Islet precursor cell (in vitro differentiated cells): ENCODE measurements around the gene SYNDIG1.

Experiments used
- DNase-seq: peaks from one replicate; pipeline ENCODE4 v3.0.0-alpha.2; 2018

The SYNDIG1 gene

DNA sequence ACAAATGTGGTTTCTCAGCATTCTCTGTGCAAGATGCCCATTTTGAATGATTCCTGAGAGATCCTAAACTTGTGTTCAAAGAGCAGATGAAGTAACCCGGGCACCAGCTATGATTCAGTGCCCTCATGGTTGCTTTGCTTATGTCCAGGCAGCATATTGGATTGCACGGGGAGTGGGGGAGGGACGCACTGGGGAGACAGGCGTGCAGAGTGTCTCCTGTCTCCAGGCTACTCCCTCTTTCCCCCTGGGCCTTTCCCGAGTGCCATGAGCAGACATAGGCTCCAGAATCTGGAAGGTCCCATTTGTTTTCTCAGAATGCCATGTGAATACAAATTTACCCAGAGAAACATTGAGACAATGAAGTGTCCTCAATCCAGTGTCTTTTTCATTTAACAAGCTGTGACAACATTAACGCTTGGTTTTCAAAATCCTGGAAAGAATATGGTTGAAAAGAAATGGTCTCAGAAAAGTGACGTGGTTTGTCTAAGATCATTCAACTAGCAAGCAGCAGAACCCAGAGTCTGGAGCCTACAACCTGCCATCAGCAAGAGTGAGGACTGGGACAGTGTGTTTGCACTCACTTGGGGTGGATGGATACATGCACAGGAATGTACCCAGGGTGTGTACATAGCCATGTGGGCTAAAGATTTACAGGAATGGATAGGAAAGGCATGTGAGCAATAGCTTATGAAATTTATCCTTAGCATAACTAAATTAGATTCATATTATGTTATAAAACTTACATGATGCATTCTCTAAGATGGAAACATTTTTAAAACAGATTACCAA lies 4.2 kb downstream of the SYNDIG1 start:
- DNase-seq = no peak

DNA sequence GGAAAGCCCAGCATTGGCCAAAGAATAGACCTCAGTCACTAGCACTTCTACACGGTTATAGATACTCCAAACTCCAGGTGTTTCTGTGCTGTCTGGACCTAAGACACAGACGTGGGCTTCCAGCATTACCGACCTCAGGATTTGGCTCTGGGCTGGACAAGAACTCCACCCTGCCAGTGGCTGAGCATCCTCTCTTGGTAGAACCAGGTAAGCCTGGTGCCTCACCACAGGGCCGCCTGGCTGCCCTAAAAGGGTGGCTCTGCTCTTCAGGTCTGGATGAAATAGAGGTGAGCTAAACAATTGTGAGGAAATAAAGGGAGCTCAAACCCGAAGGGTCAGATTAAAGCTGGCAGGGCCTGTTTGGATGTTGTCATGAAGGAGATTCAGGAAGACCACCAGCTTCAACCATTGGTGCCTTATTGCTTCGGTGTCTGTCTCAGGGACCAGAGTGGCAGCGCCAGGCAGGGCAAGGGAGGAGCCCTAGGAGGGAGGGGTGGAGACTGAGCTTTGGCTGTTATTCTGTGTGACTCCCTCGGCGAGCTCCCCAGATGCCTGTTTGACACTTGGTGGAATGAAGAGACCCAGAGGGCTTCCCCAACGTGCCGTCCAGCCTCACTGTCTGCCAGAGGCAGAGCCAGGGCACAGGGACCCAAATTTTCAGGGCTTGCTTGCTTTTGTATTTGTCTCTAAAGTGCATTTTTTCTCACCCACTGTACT lies 8.6 kb downstream of the SYNDIG1 start:
- DNase-seq = no peak

DNA sequence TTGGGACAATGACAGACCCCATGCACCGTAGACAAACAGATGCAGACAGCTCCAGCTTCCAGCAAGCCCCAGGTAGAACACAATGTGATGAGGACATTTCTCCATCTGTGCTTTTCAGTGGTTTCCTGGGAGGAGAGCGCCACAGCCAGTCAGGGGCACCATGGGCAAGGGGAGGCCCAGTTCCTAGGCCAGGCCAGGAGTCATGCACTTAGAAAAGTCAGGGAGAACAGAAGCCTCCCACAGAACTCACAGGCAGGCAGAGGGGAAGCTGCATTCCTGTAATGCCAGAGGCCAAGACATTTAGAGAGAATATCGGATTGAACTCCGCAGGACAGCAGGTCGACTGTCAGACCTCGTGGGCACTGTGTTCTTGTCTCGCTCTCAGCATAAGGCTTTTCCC lies 9.2 kb downstream of the SYNDIG1 start:
- peak; percentile 73 for DNase-seq

DNA sequence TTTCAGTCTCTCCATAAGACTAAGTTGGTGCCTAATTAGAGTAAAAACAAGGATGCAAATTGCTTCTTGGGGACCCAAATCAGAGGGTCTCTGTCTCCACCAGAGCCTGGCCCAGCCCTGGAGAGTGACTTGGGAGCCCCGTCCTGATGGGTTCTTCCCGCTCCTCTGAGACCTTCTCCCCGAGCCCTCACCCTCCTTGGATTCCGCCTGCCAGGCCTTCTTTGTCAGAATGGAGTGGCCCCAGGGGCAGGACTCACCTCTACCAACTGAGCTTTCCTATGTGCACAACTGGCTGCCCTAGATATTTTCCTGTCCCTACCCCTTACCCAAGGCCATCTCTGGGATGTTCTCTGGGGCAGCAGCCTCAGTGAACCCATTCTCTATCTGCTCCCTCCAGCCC lies 9.7 kb downstream of the SYNDIG1 start:
- DNase-seq = no peak

DNA sequence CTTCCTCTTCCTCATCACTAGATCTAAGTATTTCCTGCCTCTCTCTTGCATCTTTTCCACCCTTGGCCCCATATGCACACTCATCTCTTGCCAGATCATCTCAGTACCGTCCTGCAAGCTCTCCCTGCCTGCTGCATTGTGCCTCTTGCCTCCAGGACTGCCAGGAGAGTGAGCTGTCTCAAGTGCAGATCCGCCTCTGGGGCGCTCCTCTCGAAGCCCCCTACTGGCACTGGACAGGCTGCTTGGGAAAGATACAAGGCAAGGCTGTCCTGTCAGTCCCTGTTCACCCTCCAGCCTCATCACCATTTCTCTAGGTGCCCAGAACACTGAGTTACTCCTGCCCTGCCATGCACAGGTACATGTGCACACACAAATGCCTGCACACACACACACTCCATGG lies 10.2 kb downstream of the SYNDIG1 start:
- peak; percentile 71 for DNase-seq

DNA sequence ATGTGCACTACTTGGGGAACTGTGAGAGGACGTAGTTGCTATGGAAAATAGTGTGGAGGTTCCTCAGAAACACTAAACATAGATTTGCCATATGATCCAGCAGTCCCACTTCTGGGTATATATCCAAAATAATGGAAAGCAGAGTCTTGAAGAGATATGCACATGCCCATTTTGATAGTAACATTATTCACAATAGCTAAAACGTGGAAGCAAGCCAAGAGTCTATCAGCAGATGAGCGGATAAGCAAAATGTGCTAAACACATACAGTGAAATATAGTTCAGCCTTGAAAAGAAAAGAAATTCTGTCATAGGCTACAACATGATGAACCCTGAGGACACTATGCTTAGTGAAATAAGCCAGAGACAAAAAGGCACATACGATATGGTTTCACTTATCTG lies 11.1 kb downstream of the SYNDIG1 start:
- DNase-seq = no peak

DNA sequence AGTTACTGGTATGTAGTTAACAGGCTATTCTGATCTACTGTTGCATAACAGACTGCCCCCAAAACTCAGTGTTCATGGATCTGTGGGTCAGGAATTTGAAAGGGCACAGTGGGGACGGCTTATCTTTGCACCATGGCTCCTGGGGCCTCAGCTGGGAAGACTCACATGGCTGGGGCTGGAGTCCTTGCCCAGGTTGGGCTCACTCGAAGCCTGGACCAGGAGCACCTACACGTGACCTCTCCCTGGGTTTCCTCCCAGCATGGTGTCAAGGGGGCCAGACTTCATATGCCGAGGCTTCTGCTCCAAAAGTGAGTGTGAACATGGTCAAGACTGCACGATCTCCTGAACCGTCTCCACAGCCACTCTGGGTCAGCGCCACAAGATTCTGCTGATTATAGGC lies 11.7 kb downstream of the SYNDIG1 start:
- DNase-seq = no peak

DNA sequence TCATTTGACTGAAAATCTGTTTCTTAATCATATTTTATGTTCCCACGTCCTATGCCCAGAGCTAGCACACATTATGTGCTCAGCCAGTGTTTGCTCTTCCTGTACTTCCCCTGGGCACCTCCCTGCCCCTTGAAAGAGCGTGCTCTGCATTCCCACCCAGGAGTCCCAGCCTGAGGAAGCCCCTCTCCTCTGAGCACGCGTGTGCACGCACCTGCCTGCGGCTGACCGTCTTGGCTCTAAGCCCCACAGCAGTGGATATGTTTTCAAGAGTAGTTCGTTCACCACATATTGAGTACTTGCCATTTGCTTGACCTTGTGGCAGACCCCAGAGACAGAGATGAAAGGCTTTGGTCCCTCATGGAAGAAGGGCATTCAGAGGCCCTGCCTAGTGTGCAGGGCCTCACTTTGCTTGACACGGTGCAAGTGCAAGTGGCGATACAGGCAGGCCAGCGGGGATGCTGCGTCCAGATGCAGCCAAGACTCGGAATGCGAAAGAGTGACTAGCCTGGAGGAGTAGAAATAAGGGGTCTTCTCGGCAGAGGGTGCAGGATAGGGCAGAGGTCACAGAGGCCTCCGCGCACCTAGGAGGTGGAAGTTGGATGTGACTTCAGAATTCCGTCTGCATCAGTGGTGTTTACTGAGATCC lies 14.1 kb downstream of the SYNDIG1 start:
- no peak for DNase-seq

DNA sequence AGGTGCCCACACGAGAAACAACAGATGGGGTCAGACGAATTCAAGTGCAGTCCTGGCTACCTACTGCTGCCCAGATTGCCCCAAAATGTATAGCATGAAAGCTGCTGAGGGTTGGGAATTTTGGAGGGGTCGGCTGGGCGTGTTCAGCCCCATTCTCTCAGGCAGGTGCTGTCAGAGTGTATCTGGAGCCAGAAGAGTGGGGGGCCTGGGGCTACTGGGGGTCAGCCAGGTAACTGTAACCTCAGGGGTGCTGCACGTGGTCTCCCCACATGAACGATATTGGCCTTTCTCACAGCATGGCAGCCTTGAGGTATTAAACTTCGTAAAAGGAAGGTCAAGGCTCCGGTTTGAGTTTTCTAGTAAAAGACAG lies 14.6 kb downstream of the SYNDIG1 start:
- DNase-seq = no peak

DNA sequence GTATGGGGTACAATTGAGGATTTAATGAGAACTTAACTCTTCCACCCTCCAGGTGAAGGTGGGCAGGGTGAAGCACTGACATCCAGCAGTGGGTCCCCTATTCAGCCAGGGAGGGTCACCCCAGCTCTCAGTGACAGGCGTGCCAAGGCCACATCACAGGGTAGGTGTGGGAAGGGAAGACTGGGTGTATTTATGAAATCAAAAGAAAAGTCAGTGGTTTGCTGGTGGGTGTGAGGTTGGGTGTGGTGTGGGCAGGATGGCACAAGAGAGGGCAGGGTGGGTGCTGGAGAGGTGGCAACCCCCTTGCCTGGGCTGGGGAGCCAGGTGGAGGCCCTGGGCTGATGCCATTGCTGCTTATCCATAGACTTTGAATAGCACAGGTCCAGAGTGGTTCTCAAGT lies 16.6 kb downstream of the SYNDIG1 start:
- DNase-seq = peak; percentile 27

DNA sequence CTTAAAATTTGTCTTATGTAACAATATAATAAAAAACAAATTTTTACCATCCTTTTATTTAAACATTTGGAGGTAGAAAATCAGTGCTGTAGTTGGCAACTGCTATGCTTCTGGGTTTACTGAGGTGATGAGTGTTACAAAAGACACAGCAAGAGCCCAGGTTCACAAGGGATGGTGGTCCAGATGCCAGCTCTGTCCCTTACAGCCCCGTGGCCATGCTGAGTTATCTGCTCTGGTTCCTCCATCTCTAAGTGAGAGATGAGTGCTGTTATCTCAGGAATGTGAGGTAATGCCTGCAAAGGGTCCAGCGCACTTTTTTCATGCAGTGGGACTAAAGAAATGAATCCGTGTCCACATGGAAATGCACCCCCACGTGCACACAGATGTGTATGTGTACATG lies 17.8 kb downstream of the SYNDIG1 start:
- peak; percentile 37 for DNase-seq

DNA sequence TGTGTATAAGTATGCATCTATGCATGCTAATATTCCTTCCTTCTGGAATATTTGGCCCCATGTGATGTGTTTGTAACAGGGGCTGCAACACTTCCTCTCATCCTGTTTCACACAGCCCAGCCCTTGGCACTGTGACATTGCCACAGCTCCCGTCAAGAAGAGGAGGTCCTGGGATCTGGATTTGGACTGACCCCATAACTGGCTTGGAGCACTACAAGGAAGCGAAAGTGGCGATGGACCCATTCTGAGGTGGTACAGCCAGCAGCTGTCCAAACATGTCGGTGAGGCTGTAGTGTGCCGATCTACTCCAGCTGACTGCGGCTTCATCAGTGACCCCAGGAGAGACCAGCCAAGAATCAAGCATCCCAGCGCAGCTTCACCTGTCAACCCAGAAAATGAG lies 18.2 kb downstream of the SYNDIG1 start:
- DNase-seq = peak; percentile 23

DNA sequence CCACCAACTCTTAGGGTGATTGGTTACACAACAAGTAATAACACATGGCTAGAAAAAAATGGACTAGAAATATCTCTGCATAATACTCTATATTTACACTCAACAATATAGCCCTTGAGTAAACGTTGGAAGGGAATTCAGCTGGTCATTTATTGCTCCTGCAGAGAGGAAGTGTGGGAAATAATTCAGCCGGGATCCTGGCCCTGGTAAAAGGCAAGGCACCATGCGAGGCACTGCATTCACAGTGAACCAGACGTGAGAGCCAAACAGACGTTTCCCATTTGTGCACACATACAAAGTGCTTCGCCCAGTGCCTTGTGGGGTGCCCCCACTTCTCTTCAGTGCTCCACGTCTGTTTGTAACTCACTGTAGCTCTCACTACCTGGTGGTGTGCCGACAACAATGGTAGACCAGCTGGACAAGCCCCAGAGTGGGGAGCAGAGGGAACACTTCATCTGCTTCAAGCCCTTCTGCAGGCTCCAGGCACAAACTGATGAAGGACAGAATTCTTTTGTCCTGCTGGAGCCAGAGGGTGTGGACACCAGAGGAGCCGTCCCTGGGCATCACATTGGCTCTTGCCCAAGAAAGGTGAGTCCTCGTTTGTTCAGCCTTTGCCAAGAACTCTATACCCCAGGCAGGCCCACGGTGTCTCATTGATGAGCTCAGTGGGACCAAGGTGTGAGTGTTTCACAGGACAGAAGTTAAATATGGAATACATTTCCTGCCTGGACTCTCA lies 18.8 kb downstream of the SYNDIG1 start:
- peak; percentile 37 for DNase-seq

DNA sequence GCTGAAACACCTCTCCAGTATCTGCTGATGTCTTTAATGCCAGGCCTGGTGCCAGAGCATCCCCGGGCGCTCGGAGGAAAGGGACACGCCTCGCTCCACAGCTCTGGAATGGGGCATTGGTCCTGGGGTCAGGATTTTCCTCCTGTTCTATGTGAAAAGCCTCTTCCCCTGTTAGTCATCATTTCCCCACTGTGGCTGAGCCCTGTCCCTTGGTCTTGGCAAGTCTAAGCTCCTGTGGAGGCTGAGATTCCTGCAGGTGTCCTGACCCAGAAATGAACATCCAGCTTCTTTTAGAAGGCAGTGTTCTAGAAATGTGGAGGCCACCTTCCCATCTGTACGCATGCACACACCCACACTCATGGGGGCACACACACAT lies 19.4 kb downstream of the SYNDIG1 start:
- peak; percentile 19 for DNase-seq

DNA sequence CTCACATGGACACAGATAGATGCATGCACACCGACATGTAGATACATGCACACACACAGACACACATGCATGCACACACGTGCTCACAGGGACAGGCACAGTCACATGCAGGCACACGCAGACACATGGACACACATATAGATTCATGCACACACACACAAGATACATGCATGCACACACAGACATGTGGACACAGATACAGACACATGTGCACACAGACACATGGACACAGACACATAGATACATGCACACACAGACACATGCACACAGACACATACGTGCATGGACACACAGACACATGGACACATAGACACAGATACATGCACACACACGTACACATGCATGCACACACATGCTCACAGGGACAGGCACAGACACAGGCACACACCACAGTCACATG lies 19.8 kb downstream of the SYNDIG1 start:
- DNase-seq = peak; percentile 32

DNA sequence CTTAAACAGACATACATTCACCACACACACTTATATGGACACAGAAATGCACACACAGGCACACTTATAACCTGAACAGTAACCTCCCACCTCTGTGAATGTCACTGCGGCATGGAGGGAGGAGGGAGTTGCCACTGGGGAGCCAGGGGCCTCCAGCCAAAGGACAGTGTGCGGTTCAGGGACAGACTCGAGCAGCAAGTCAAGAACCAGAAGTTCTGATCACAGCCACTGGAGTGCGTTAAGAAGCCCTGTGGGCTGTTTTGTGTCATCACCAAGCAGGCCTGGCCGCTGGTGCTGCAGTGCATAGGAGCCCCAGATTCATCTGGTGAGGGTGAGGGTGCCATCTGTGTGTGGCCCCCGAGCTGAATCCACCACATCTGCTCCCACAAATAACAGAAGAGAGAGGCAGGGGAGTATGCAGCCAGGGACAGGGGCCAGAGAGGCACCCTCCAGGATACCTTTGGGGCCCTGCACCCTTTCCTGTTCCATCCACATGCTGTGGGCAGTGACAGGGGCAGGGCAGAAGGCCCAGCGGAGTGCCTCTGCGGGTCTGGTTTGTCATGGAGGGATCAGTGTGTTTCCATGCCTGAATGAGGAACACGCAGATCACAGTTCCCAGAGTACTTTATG lies 20.3 kb downstream of the SYNDIG1 start:
- peak; percentile 51 for DNase-seq

DNA sequence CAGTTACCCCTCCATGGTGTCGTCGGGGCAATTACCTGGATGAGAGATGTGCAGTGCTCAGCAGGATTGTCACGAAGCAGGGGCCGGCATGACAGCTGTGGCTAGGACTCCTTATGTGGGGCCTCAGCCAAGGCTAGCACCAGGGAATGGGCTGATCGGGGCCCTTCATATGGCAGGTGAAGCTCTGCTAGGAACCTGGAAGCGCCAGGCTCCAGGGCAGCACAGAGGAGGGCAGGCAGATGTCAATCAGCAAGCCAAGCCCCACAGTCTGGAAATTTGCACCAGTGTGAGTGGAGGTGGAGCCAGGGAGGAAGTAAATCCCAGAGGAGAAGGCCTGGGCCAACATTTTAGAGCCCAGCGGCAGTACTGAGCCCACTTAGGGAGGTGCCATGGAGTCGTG lies 21.2 kb downstream of the SYNDIG1 start:
- no peak for DNase-seq

DNA sequence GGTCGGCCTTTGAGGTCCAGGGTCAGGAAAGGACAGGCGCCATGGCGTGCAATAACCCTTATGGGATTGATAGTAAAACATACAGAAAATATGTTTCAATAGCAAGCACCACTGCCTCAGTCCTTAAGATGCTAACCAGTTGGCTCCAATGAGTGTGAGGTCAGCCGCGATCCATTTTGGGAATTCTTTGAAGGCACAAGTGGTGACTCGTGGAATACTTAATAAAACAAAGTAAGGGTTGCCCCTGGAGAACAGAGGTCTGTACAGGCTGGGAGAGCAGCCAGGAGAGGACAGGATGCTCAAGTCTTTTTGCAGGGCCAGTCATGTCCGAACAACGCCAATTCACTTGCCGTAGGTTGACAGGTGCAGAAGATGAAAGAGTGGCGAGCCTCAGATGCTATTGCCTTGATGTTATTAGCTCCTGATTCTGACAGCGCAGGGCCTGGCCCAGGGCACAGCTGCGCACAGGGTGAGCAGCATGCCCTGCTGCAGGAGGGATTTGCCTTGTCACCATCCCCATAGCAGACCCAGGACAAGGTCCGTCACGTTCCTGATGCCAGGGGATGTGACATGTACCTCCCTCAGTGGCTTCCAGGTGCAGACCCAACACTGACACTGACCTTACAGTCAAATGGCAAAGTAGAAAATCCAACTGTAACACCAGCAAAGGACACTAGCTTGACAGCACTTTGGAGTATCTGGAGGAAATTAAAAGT lies 21.8 kb downstream of the SYNDIG1 start:
- peak; percentile 64 for DNase-seq

DNA sequence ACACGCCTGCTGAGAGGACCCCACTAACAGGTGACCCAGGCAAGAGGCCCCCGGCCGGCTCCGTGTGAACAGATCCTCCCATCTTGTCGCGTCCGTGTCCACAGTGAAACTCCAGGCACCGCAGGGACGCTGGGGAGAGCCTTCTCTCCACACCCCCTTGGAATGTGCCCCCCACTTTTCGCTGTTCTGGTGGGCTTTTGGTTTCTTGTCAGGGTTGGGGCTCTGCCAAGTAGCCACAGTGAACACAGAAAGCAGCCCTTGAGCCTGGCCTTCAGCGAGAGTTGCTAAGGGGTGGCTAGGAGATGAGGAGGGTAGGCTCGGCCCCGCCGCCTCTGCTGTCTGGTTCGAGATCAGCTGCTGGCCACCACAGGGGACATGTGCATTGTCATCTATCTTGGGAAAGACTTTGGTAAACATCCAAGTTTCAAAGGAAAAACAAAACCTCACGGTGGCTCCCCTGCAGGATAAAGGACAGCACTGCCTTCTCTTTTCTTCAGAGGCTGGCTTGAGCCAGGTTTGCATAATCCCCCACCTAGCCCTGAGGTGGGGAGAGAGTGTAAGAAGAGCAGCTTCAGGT lies 22.7 kb downstream of the SYNDIG1 start:
- no peak for DNase-seq

DNA sequence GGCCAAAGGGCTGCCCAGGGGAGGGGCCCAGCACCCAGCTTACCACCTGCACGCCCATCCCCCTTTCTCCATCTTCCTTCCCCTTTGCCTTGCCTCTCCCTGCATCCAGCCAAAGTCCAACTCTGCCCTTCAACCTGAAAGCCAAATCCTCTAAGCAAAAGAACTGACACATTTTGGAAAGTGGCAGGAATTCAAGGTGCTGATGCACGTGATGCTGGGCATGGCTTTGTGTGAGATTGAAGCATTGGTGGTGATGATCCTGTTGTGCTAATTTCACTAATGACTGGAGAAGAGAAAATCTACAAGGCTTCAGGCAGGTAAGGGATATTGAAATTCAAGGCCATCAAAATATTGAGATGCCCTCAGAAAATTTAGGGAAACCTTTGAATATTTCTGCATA lies 23.3 kb downstream of the SYNDIG1 start:
- no peak for DNase-seq

DNA sequence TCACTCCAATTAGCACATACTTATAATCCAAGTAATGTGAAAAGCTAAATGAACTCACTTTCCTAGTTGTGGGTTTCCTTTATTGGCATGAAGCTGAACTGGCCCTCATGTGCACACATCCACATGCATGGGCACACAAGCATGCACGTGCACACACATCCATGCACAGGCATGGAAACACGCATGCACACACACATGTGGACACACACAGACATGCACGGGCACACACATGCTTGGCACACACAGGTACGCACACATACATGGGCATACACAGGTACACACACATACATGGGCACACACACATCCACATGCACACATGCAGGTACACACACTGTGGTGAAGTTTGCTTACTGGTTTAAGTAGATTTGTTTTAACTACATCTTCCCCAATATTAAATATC lies 23.8 kb downstream of the SYNDIG1 start:
- no peak for DNase-seq
